GM23338 (cell line): ENCODE results near the gene GGPS1. TPM values are rescaled to one million over a fixed set of nuclear protein-coding genes. Genes with fewer than 3 reads are reported as not detected.
A peak's percentile ranks its signal among the peaks of the same experiment; 100 is the strongest.

ENCODE experiments used
- ATAC-seq: fragments of 200-7000 bp; cut with Tn5 transposase; 3 replicates; pipeline ENCODE4 v1.9.1; 2020
- DNase-seq: peaks from one replicate; pipeline ENCODE4 v3.0.0-alpha.2; 2015; ENCODE audit warnings: low spot score
- H2AFZ ChIP-seq: fragments of 200-600 bp; sonication (generic); 2 replicates; pipeline ENCODE4 v1.8.0; 2016; ENCODE audit warnings: antibody characterized with exemption, mild to moderate bottlenecking, moderate library complexity
- H3F3A ChIP-seq: fragments of 200-600 bp; sonication (generic); replicated peaks from 2 replicates; pipeline ENCODE4 v1.8.0; 2017; ENCODE audit warnings: antibody characterized with exemption, mixed run types, low read depth
- H3K27ac ChIP-seq: fragments of 200-600 bp; sonication (generic); 2 replicates; pipeline ENCODE4 v1.6.1; 2016; ENCODE audit warnings: low read depth
- H3K27me3 ChIP-seq: fragments of 200-600 bp; sonication (generic); 2 replicates; pipeline ENCODE4 v1.8.0; 2016; ENCODE audit warnings: mild to moderate bottlenecking, mixed run types, moderate library complexity; ENCODE audit not compliant: insufficient read depth
- H3K36me3 ChIP-seq: fragments of 200-600 bp; sonication (generic); 2 replicates; pipeline ENCODE4 v1.8.0; 2016; ENCODE audit warnings: mild to moderate bottlenecking; ENCODE audit not compliant: insufficient read depth
- H3K4me1 ChIP-seq: fragments of 200-600 bp; sonication (generic); 2 replicates; pipeline ENCODE4 v1.8.0; 2016; ENCODE audit warnings: mild to moderate bottlenecking, moderate library complexity; ENCODE audit not compliant: insufficient read depth
- H3K4me2 ChIP-seq: fragments of 200-600 bp; sonication (generic); 2 replicates; pipeline ENCODE4 v1.7.1; 2017; ENCODE audit warnings: mixed run types
- H3K4me3 ChIP-seq: fragments of 200-600 bp; sonication (generic); 2 replicates; pipeline ENCODE4 v1.6.1; 2016; ENCODE audit warnings: mixed run types
- H3K79me2 ChIP-seq: fragments of 200-600 bp; sonication (generic); replicated peaks from 2 replicates; pipeline ENCODE4 v1.8.0; 2017; ENCODE audit warnings: mild to moderate bottlenecking; ENCODE audit not compliant: insufficient read depth
- H3K9me2 ChIP-seq: fragments of 200-600 bp; sonication (generic); 2 replicates; pipeline ENCODE4 v1.8.0; 2017; ENCODE audit not compliant: insufficient read depth
- H4K20me1 ChIP-seq: fragments of 200-600 bp; sonication (generic); replicated peaks from 2 replicates; pipeline ENCODE4 v1.8.0; 2017; ENCODE audit warnings: mild to moderate bottlenecking; ENCODE audit not compliant: insufficient read depth
- H3K27ac Mint-ChIP-seq: 2 replicates; pipeline ENCODE4 v1.8.0; 2020; ENCODE audit warnings: inconsistent platforms, mild to moderate bottlenecking, moderate library complexity, mixed read lengths
- H3K27me3 Mint-ChIP-seq: 3 replicates; pipeline ENCODE4 v1.8.0; 2022; ENCODE audit warnings: low read depth, mild to moderate bottlenecking, moderate library complexity, mixed read lengths, inconsistent platforms; ENCODE audit not compliant: insufficient read depth, poor library complexity
- H3K36me3 Mint-ChIP-seq: 3 replicates; pipeline ENCODE4 v1.8.0; 2021; ENCODE audit warnings: low read depth, mild to moderate bottlenecking, inconsistent platforms, moderate library complexity, mixed read lengths
- H3K4me1 Mint-ChIP-seq: 3 replicates; pipeline ENCODE4 v1.8.0; 2020; ENCODE audit warnings: mild to moderate bottlenecking, inconsistent platforms, mixed read lengths
- H3K4me3 Mint-ChIP-seq: 3 replicates; pipeline ENCODE4 v1.8.0; 2021; ENCODE audit warnings: moderate library complexity, mild to moderate bottlenecking, inconsistent platforms, mixed read lengths
- H3K9me3 Mint-ChIP-seq: 3 replicates; pipeline ENCODE4 v1.8.0; 2020; ENCODE audit warnings: moderate library complexity, mild to moderate bottlenecking, inconsistent platforms, mixed read lengths
- EZH2 ChIP-seq: fragments of 200-600 bp; sonication (generic); IDR thresholded peaks from one replicate; pipeline ENCODE4 v1.8.0; 2017; ENCODE audit warnings: antibody characterized with exemption, mild to moderate bottlenecking, low read depth; ENCODE audit not compliant: unreplicated experiment
- JUNB ChIP-seq: IDR thresholded peaks from one replicate; pipeline ENCODE4 v1.6.1; 2016; ENCODE audit warnings: antibody characterized with exemption; ENCODE audit not compliant: unreplicated experiment
- NANOG ChIP-seq: IDR thresholded peaks from 2 replicates; pipeline ENCODE4 v1.6.1; 2016; ENCODE audit warnings: antibody characterized with exemption, borderline replicate concordance
- STAT1 ChIP-seq: IDR thresholded peaks from one replicate; pipeline ENCODE4 v1.6.1; 2016; ENCODE audit warnings: antibody characterized with exemption; ENCODE audit not compliant: unreplicated experiment
- polyA plus RNA-seq: library from polyadenylated mRNA; unstranded; fragments of >200 nt; fragmentation: Nextera tagmentation; extraction: Ambion mirVana; gene quantifications from 2 replicates; pipeline ENCODE4 v1.2.1, GENCODE V29; 2016
- total RNA-seq: library from RNA; depleted of rRNA; stranded (reverse); fragments of >200 nt; shearing (Covaris generic); gene quantifications from 2 replicates; pipeline ENCODE4 v1.2.3, GENCODE V29; 2014
- TF ChIP-seq, protein P1 (sequence below): fragments of 250-450 bp; sonication (Bioruptor Pico); IDR thresholded peaks from 2 replicates; pipeline ENCODE4 v1.5.0; 2020; ENCODE audit warnings: mild to moderate bottlenecking, moderate library complexity
- TF ChIP-seq, protein P2 (sequence below), 2 experiments: fragments of 200-600 bp in 1 of 2; sonication (generic) in 1 of 2; conservative IDR thresholded peaks; 2 replicates each; pipeline versions ENCODE4 v1.5.1 to v1.6.1; 2016 to 2017; ENCODE audit warnings: antibody characterized with exemption in 2 of 2, low read depth in 2 of 2, mild to moderate bottlenecking in 2 of 2, moderate library complexity in 1 of 2

GGPS1 gene
- total and polyA plus RNA-seq, 2 experiments from 2014 or later, result 33.9 to 56.8 TPM

DNA sequence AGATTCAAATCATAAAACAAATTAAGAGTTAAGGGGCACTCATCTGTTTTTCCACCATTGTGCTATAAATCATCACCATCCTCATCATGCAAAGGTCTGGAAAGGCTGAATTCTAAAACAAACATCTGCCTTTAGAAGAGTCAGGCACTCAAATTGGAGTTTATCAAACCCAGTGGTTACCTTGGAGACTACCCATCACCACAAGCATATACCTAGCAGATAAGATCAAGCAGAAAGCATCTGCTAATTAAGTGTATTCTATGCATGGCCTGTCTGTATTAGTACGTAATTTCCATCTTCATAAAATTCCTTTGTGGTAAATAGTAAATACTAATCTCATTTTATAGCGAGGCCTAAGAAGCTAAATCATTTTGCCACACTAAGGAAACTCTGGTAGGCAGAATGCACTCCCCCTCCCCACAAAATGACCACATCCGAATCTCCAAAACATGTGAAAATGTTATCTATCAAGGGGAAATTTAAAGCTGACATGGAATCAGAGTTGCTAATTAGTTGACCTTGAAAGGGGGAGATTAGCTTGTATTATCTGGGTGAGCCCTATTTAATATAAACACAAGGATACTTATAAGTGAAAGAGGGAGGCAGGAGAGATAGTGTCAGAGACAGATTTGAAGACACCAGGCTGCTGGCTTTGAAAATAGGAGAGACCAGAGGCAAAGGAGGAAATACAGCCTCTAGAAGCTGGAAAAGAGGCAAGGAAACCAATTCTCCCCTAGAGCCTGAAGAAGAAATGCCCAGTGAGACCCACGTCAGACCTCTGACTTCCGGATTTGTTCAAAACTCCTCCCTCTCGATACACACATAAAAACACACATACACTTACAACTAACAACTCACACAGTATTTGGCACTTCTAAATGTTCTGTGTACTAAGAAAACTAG is 23.6 kb upstream of the GGPS1 start:
- Mint-ChIP-seq H3K27ac (no peak overlapping the region; the same call in 1 of the 2 replicates), H3K27me3 (no peaks in the 10 kb centered on the region), H3K9me3 (peaks cover 9% of the 10 kb centered on the region; the same call in 2 of the 3 replicates), H3K4me1 (peaks cover 5% of the 10 kb centered on the region; the same call in 2 of the 3 replicates), H3K4me3 (no peak overlapping the region), H3K36me3 (peaks cover 30% of the 10 kb centered on the region)
- Histone ChIP-seq H4K20me1 (peaks cover 33% of the 10 kb centered on the region), H3F3A (0 out of 2 replicates have a peak, but pooled peaks cover 6% of the 10 kb centered on the region), H3K27ac (peak overlapping the region; percentile 32; the same call in 1 of the 2 replicates), H3K36me3 (no peaks in the 10 kb centered on the region), H3K4me3 (no peak overlapping the region), H3K79me2 (peaks cover 94% of the 10 kb centered on the region), H3K4me2 (no peak overlapping the region), H3K9me2 (no peaks in the 10 kb centered on the region), H2AFZ (no peak overlapping the region), H3K27me3 (no peaks in the 10 kb centered on the region), H3K4me1 (0 out of 2 replicates have a peak, but pooled peaks cover 4% of the 10 kb centered on the region)
- no peak for TF ChIP-seq JUNB
- TF ChIP-seq, protein P1, sequence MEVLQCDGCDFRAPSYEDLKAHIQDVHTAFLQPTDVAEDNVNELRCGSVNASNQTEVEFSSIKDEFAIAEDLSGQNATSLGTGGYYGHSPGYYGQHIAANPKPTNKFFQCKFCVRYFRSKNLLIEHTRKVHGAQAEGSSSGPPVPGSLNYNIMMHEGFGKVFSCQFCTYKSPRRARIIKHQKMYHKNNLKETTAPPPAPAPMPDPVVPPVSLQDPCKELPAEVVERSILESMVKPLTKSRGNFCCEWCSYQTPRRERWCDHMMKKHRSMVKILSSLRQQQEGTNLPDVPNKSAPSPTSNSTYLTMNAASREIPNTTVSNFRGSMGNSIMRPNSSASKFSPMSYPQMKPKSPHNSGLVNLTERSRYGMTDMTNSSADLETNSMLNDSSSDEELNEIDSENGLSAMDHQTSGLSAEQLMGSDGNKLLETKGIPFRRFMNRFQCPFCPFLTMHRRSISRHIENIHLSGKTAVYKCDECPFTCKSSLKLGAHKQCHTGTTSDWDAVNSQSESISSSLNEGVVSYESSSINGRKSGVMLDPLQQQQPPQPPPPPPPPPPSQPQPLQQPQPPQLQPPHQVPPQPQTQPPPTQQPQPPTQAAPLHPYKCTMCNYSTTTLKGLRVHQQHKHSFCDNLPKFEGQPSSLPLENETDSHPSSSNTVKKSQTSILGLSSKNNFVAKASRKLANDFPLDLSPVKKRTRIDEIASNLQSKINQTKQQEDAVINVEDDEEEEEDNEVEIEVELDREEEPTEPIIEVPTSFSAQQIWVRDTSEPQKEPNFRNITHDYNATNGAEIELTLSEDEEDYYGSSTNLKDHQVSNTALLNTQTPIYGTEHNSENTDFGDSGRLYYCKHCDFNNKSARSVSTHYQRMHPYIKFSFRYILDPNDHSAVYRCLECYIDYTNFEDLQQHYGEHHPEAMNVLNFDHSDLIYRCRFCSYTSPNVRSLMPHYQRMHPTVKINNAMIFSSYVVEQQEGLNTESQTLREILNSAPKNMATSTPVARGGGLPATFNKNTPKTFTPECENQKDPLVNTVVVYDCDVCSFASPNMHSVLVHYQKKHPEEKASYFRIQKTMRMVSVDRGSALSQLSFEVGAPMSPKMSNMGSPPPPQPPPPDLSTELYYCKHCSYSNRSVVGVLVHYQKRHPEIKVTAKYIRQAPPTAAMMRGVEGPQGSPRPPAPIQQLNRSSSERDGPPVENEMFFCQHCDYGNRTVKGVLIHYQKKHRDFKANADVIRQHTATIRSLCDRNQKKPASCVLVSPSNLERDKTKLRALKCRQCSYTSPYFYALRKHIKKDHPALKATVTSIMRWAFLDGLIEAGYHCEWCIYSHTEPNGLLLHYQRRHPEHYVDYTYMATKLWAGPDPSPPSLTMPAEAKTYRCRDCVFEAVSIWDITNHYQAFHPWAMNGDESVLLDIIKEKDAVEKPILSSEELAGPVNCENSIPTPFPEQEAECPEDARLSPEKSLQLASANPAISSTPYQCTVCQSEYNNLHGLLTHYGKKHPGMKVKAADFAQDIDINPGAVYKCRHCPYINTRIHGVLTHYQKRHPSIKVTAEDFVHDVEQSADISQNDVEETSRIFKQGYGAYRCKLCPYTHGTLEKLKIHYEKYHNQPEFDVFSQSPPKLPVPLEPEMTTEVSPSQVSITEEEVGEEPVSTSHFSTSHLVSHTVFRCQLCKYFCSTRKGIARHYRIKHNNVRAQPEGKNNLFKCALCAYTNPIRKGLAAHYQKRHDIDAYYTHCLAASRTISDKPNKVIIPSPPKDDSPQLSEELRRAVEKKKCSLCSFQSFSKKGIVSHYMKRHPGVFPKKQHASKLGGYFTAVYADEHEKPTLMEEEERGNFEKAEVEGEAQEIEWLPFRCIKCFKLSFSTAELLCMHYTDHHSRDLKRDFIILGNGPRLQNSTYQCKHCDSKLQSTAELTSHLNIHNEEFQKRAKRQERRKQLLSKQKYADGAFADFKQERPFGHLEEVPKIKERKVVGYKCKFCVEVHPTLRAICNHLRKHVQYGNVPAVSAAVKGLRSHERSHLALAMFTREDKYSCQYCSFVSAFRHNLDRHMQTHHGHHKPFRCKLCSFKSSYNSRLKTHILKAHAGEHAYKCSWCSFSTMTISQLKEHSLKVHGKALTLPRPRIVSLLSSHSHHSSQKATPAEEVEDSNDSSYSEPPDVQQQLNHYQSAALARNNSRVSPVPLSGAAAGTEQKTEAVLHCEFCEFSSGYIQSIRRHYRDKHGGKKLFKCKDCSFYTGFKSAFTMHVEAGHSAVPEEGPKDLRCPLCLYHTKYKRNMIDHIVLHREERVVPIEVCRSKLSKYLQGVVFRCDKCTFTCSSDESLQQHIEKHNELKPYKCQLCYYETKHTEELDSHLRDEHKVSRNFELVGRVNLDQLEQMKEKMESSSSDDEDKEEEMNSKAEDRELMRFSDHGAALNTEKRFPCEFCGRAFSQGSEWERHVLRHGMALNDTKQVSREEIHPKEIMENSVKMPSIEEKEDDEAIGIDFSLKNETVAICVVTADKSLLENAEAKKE (CRISPR knock-in tag), result no peak
- no peak for TF ChIP-seq EZH2
- TF ChIP-seq, protein P2, sequence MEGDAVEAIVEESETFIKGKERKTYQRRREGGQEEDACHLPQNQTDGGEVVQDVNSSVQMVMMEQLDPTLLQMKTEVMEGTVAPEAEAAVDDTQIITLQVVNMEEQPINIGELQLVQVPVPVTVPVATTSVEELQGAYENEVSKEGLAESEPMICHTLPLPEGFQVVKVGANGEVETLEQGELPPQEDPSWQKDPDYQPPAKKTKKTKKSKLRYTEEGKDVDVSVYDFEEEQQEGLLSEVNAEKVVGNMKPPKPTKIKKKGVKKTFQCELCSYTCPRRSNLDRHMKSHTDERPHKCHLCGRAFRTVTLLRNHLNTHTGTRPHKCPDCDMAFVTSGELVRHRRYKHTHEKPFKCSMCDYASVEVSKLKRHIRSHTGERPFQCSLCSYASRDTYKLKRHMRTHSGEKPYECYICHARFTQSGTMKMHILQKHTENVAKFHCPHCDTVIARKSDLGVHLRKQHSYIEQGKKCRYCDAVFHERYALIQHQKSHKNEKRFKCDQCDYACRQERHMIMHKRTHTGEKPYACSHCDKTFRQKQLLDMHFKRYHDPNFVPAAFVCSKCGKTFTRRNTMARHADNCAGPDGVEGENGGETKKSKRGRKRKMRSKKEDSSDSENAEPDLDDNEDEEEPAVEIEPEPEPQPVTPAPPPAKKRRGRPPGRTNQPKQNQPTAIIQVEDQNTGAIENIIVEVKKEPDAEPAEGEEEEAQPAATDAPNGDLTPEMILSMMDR (conservative IDR thresholded peaks at IDR 0.05; ENCODE audit: low read depth in 2 of 2), result no peak
- TF ChIP-seq NANOG, result no peak
- TF ChIP-seq STAT1, result no peak
- ATAC-seq (no peak), DNase-seq (no peak)
